HG02571 (cell line): ENCODE data around the gene MRPL36.
"Not testable (repeated sequence)": the region's sequence is repeated elsewhere in the genome, so short reads cannot be mapped to it uniquely, and the experiment has no call there.

Source experiments
- ATAC-seq: cut with Tn5 transposase; IDR thresholded peaks from one replicate; pipeline ENCODE4 v1.9.1; 2021; ENCODE audit warnings: mild to moderate bottlenecking, moderate library complexity; ENCODE audit not compliant: unreplicated experiment

The MRPL36 gene

GRCh38 chr5:1799602-1800471 is at the start of gene MRPL36:
TSS of gene MRPL36 (minus strand) at chr5:1799837. CDS start at chr5:1798935, 902 bp downstream.
- ATAC-seq = peak; percentile 55

DNA sequence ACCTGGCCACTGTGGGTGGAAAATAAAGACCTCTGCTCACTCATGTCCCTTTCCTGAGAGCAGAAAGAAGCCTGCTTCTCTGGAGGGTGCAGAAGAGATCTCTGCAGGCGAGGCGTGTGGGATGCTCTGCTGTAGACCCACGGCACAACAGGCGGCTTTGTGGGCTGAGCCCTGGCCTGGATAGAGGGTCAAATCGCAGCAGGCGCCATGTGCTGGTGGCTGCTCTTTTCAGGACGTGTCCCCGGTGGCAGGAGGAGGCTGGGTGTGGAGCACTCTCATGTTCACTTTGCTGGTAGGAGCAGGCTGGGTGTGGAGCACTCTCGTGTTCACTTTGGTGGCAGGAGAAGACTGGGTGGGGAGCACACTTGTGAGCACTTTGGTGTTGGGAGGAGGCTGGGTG is 48.0 kb upstream of the MRPL36 start:
- no peak for ATAC-seq

DNA sequence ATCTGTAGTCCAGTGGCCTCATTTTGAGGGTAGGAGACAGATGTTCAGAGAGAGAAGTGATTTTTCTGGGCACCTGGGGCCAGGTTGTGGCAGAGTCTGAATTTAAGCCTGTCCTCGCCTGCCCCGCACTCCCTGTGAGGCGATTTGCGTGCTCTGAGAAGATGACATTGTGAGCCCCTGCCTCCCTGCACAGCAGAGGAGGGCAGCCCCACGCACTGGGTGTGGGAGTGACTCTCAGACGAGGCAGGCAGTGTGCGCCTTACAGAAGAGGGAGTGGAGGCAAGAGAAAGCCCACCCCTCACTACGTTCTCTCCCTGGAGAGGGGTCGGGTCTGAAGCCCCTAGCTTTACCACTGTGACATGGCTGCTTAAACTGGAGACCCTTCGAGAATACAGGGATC is 47.4 kb upstream of the MRPL36 start:
- no peak for ATAC-seq

DNA sequence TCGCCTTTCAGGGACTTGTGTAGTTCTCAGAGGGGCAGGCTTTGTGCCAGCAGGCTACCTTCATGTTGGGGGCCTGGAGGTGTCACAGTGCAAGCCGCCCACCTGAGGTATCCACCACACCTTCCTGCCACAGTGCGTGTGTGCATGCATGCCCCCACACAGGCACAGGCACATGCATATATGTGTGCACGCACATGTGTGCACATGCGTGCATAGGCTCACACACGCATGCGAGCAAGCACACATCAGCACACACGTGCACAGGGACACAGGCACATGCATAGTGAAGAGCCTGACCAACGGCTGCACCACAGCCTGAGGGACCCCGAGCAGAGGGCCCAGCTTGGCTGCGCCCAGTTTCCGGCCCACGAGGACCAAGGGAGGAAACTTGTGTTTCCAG is 46.9 kb upstream of the MRPL36 start:
- no peak for ATAC-seq

DNA sequence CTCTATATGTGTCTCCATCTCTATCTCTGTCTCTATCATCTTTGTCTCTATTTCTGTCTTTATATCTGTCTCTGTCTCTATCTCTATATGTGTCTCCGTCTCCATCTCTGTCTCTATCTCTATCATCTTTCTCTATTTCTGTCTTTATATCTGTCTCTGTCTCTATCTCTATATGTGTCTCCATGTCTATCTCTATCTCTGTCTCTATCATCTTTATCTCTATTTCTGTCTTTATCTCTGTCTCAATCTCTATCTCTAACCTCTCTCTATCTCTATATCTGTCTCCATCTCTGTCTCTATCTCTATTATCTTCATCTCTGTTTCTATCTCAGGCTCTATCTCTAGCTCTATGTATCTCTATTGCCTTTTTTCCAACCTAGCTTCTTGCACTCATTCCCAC is 46.1 kb upstream of the MRPL36 start:
- no peak for ATAC-seq

DNA sequence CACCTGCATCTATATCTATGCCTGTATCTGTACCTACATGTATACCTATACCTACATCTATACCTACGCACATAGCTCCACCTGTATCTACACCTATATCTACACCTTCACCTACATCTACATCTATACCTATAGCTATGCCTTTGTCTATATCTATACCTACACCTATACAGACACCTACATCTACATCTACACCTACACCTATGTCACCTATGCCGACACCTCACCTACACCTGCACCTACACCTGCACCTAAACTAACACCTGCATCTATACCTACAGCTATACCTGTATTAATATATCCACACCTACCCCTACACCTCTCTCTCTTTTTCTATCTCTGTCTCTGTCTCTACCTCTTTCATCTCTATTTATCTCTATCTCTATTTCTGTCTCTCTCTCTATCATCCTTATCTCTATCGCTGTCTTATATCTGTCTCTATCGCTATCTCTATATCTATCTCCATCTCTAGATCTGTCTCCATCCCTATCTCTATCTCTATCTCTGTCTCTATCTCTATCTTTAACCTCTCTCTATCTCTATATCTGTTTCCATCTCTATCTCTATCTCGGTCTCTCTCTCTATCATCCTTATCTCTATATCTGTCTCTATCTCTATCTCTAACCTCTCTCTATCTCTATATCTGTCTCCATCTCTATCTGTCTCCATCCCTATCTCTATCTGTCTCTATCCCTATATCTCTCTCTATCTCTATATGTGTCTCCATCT is 45.2 kb upstream of the MRPL36 start:
- no peak for ATAC-seq

DNA sequence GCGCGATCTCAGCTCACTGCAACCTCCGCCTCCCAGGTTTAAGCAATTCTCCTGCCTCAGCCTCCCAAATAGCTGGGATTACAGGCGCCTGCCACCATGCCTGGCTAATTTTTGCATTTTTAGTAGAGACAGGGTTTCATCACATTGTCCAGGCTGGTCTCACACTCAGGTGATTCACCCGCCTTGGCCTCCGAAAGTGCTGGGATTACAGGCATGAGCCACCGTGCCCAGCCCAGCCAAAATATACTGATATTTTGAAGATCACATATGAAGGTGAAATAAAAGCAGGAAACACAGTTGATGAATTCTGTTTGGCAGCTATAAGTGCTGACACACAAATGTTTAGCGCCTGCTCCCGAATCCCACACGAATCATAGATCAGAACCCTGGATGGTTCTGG is 44.1 kb upstream of the MRPL36 start:
- ATAC-seq = not testable (repeated sequence)

GRCh38 chr5:1842004-1842819 is 42.6 kb upstream of the MRPL36 start:
- ATAC-seq = no peak

GRCh38 chr5:1840741-1841521 is 41.3 kb upstream of the MRPL36 start:
- ATAC-seq = no peak

GRCh38 chr5:1840071-1840547 is 40.5 kb upstream of the MRPL36 start:
- ATAC-seq = no peak

DNA sequence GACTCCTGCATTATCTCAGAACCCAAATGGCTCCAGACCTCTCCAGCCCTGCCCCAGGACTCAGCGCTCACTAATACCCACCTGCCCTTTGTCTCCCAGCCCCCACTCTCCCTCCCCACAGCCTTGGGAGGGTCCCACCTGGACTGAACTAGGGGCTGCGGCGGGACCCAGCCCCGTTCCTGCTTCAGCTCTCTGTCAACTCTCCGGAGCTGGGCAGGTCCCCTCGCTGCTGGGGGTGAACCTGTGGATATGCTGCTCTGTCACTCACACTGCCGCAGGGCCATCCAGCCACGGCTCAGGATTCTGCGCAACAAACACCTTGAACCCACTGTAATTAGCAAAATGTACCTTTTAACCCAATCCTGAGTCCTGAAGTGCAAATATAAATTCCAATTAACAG is 38.4 kb upstream of the MRPL36 start:
- no peak for ATAC-seq

DNA sequence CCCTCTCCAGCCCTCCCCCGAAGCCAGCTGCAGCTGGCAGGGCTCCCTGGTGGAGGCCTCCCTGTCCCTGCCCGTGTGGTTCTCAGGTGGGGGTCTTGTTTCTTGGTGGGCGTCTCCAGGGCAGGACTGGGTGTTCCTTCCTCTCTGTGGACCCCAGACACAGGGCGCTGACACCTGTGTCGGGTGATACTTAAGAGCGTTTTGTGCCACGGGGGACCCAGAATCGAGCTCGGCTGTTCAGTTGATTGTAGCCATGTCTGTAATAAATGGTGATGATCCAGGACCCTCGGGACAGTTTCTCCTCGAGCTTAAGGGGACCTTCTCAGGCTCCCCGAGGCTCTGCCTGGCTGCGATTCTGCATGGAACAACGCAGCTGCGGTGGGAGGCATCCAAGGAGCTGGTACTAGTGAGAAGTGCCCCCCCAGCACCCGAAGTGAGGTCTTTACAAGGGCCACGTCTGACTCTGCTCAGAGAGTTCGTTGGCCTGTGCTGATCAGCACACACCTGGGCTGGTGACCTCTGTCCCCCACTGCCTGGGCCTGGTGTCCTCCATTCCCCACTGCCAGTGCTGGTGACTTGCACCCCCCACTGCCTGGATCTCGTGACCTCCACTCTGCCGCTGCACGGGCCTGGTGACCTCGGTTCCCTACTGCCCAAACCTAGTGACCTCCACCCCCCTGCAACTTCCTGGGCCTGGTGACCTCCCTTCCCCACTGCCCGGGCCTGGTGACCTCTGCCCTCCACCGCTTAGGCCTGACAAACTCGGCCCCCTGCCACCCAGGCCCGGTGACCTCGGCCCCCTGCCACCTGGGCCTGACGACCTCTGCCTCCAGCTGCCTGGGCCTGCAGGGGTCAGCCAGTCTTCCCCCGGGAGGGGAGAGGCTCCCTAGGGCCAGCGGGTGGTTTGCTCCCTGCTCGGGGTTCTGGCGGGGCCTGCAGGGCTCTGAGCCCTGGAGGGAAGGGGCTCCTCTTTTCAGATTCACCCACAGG is 37.5 kb upstream of the MRPL36 start:
- ATAC-seq = no peak

DNA sequence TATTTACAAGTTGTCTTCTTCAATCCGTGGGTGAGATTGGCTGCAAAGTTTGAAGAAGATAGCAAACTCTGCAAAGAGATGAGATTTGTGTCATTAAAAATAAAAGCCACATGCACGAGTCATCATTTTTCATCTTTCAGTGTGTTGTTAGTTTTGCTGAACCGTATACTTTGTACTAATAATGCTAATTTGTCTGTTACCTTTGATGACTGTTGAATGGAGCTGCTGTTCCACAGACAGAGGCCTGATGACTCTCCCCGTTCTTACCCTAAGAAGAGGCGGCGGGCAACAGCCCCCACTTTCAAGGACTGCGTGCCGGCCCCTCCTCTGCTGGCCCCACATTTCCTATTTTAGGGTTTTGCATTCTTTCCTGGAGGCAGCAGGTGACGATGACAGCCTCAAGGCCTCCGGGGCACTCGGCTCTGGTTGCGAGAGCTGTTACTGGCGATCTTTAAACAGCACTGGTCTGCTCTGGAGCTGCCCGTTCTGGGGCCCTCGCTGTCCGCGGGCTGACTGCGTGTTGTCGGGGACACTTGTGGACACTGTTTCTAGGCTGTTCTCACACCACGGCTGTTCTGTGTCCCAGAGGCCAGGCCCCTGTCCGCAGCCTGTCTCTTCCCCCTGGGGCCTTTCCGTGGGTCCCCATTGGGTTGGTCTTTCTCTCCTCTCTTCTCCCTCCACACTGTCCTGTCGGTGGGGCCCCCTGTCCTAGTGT is 36.7 kb upstream of the MRPL36 start:
- ATAC-seq = no peak

GRCh38 chr5:1835431-1835830 is 35.8 kb upstream of the MRPL36 start:
- ATAC-seq = no peak

- no peak for ATAC-seq
These were observed 35.2 kb upstream of the MRPL36 start for GRCh38 chr5:1834721-1835429.

GRCh38 chr5:1834022-1834551 is 34.5 kb upstream of the MRPL36 start:
- ATAC-seq = no peak

GRCh38 chr5:1833264-1834021 is 33.8 kb upstream of the MRPL36 start:
- ATAC-seq = no peak
